ENCODE results near the gene NDUFB3. TPM values are rescaled to one million over a fixed set of nuclear protein-coding genes. Genes with fewer than 3 reads are reported as not detected.

Gene NDUFB3
- total and polyA plus RNA-seq, 10 of the 15 experiments (the other 5 are each of a cell fraction or from before 2014, with no cell fraction given) = 115 to 1,059 (median 187) TPM

- ATAC-seq = peak; percentile 7
- in situ Hi-C loops (cut with MboI) (loop anchor here (5.0 kb wide), 2 partner anchors 105 to 165 kb away; no protein-coding TSS in a partner anchor), intact Hi-C loops (cut with micrococcal nuclease; ENCODE audit: unreplicated experiment) (loop anchor here (5.0 to 10.0 kb wide), 2 partner anchors 85 to 257 kb away; partner anchors contain the start of gene BZW1)
- H2AFZ ChIP-seq (ENCODE audit: control insufficient read depth, low read depth, low read length) = peak overlapping the region; percentile 99
- H4K20me1 ChIP-seq (ENCODE audit: control insufficient read depth, insufficient read depth) = no peaks in the 10 kb centered on the region
- no peaks in the 10 kb centered on the region for H3K9me3 ChIP-seq (replicated peaks; ENCODE audit: control insufficient read depth, insufficient read depth, low read length)
- FAIRE-seq = no peak
- under 1% methylated on average over 5 of the region's 5 CpGs for WGBS (ENCODE audit: insufficient coverage, insufficient replicate concordance, low lambda C conversion rate, missing lambda C conversion rate)
- RAD21 ChIA-PET (ENCODE audit: unreplicated experiment) = interaction anchor here (0.8 to 1.9 kb wide), 6 partner anchors 45 to 359 kb away, joined by 3 to 9 read pairs (median 4); partner anchors contain the start of gene CFLAR
- no peaks in the 10 kb centered on the region for H3K27me3 ChIP-seq (replicated peaks in 1 of 2; ENCODE audit: control insufficient read depth in 2 of 2, insufficient read depth in 2 of 2, low read length in 1 of 2)
- peak overlapping the region; percentile 80 for H3K4me3 ChIP-seq
- H3K79me2 ChIP-seq (ENCODE audit: control insufficient read depth, insufficient read depth, low read length) = peaks cover 78% of the 10 kb centered on the region
- POLR2A ChIA-PET = interaction anchor here (1.4 to 4.5 kb wide), 3 partner anchors 45 to 208 kb away, joined by 3 to 20 read pairs (median 3); partner anchors contain the start of gene CLK1
- peak overlapping the region; percentile 84 for H3K9ac ChIP-seq (ENCODE audit: control insufficient read depth, insufficient read depth, low read length)
- no peaks in the 10 kb centered on the region for H3K36me3 ChIP-seq (ENCODE audit: control insufficient read depth in 2 of 2, insufficient read depth in 2 of 2, low read length in 1 of 2)
- H3K4me2 ChIP-seq (ENCODE audit: control insufficient read depth, insufficient read depth) = peak overlapping the region; percentile 62
- TSS peak; percentile 92 for BruUV-seq (replicated peaks)
- CTCF ChIA-PET = interaction anchor here (0.7 to 8.2 kb wide), 9 partner anchors 86 to 272 kb away, joined by 3 to 256 read pairs (median 6); partner anchors contain the start of genes NIF3L1 and ORC2
- peaks cover 23% of the 10 kb centered on the region for H3K4me1 ChIP-seq (ENCODE audit: control insufficient read depth, insufficient read depth, low read length)
- DNase-seq (ENCODE audit: low read depth, low spot score) = no peak
- peak overlapping the region; percentile 92 for H3K27ac ChIP-seq (ENCODE audit: control insufficient read depth, insufficient read depth)
- TF ChIP-seq, protein P1, sequence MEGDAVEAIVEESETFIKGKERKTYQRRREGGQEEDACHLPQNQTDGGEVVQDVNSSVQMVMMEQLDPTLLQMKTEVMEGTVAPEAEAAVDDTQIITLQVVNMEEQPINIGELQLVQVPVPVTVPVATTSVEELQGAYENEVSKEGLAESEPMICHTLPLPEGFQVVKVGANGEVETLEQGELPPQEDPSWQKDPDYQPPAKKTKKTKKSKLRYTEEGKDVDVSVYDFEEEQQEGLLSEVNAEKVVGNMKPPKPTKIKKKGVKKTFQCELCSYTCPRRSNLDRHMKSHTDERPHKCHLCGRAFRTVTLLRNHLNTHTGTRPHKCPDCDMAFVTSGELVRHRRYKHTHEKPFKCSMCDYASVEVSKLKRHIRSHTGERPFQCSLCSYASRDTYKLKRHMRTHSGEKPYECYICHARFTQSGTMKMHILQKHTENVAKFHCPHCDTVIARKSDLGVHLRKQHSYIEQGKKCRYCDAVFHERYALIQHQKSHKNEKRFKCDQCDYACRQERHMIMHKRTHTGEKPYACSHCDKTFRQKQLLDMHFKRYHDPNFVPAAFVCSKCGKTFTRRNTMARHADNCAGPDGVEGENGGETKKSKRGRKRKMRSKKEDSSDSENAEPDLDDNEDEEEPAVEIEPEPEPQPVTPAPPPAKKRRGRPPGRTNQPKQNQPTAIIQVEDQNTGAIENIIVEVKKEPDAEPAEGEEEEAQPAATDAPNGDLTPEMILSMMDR (IDR thresholded peaks at IDR 0.05 in 2 of 3, conservative IDR thresholded peaks at IDR 0.05 in 1 of 3; ENCODE audit: control insufficient read depth in 2 of 3, extremely low read depth in 1 of 3, insufficient read depth in 1 of 3, low read depth in 3 of 3, low read length in 3 of 3) = no peak
- TF ChIP-seq IKZF2 (IDR thresholded peaks at IDR 0.05) = 0 out of 4 replicates have a peak, but pooled peaks of 1 of the 2 experiments have one; percentile 1
- SMC1A ChIA-PET (ENCODE audit: uncharacterized antibody, unreplicated experiment) = interaction anchor here (0.6 to 1.4 kb wide), 7 partner anchors 43 to 110 kb away, joined by 3 to 6 read pairs (median 3); partner anchors contain the start of genes CASP10 and CFLAR
Measured at GRCh38 chr2:201072201-201072530, 365 bp downstream of the NDUFB3 start.
